H1 (cell line): ENCODE results near the gene CXCR3. TPM values are rescaled to one million over a fixed set of nuclear protein-coding genes. Genes with fewer than 3 reads are reported as not detected.
A peak's percentile ranks its signal among the peaks of the same experiment; 100 is the strongest.

Experiments used
- CTCF ChIA-PET: fragments of 300-600 bp; sonication (Branson Sonifier 250); formaldehyde crosslinking; loops from one replicate; lab custom pipeline; 2021; ENCODE audit not compliant: partially characterized antibody; lab: Charles Lee
- POLR2A ChIA-PET: fragments of 300-600 bp; sonication (Branson Sonifier 250); formaldehyde crosslinking; loops from one replicate; lab custom pipeline; 2021; ENCODE audit warnings: inconsistent platforms; ENCODE audit not compliant: partially characterized antibody; lab: Charles Lee
- DNase-seq, 2 experiments: peaks; one replicate each; pipeline versions ENCODE4 v3.0.0 to v3.0.0-alpha.2; 2010 to 2022; ENCODE audit warnings: low spot score in 2 of 2, low read depth in 1 of 2, mixed read lengths in 1 of 2
- FAIRE-seq: peaks from 2 replicates; lab custom pipeline; 2011; peaks lifted over from hg19 to GRCh38; lab: Jason Lieb, UNC
- H2AFZ ChIP-seq: 2 replicates; pipeline ENCODE4 v1.8.1; 2012; ENCODE audit warnings: low read length, inconsistent platforms
- H2AK5ac ChIP-seq: 2 replicates; pipeline ENCODE4 v1.6.1; 2013; ENCODE audit warnings: low read depth, low read length
- H2BK120ac ChIP-seq: replicated peaks from 2 replicates; pipeline ENCODE3; 2013; ENCODE audit warnings: low read depth, low read length, inconsistent platforms
- H2BK12ac ChIP-seq: 2 replicates; pipeline ENCODE4 v1.6.1; 2013; ENCODE audit warnings: low read depth, low read length
- H2BK15ac ChIP-seq: 2 replicates; pipeline ENCODE4 v1.6.1; 2013; ENCODE audit warnings: low read length
- H2BK20ac ChIP-seq: 2 replicates; pipeline ENCODE4 v1.6.1; 2013; ENCODE audit warnings: low read length
- H2BK5ac ChIP-seq: 2 replicates; pipeline ENCODE4 v1.6.1; 2013; ENCODE audit warnings: low read depth, low read length
- H3K14ac ChIP-seq: 2 replicates; pipeline ENCODE4 v1.6.1; 2013; ENCODE audit warnings: inconsistent platforms; ENCODE audit not compliant: insufficient read length
- H3K18ac ChIP-seq: 2 replicates; pipeline ENCODE4 v1.6.1; 2013; ENCODE audit warnings: low read length; ENCODE audit errors: extremely low read depth
- H3K23ac ChIP-seq: 2 replicates; pipeline ENCODE4 v1.6.1; 2013; ENCODE audit warnings: inconsistent platforms; ENCODE audit not compliant: insufficient read length
- H3K23me2 ChIP-seq: 2 replicates; pipeline ENCODE4 v1.6.1; 2013; ENCODE audit warnings: low read depth, low read length
- H3K27ac ChIP-seq: 2 replicates; pipeline ENCODE4 v1.6.1; 2011; ENCODE audit warnings: low read depth, low read length, inconsistent platforms
- H3K27me3 ChIP-seq, 4 experiments: replicated peaks in 1 of 4; 1 replicate in 1 of 4; 2 replicates in 3 of 4; pipeline versions ENCODE4 v1.6.1 to v1.8.1; 2011 to 2013; ENCODE audit warnings: low read length in 3 of 4, mild to moderate bottlenecking in 3 of 4, inconsistent platforms in 2 of 4, mixed read lengths in 2 of 4, moderate library complexity in 1 of 4; ENCODE audit not compliant: control insufficient read depth in 3 of 4, insufficient read depth in 3 of 4; ENCODE audit errors: extremely low read depth in 1 of 4
- H3K36me3 ChIP-seq, 4 experiments: 2 replicates each; pipeline versions ENCODE4 v1.6.1 to v1.8.1; 2011 to 2013; ENCODE audit warnings: mild to moderate bottlenecking in 4 of 4, low read length in 3 of 4, moderate library complexity in 2 of 4, control low read depth in 1 of 4, inconsistent platforms in 1 of 4; ENCODE audit not compliant: insufficient read depth in 4 of 4, control insufficient read depth in 2 of 4
- H3K4ac ChIP-seq: replicated peaks from 2 replicates; pipeline ENCODE3; 2013; ENCODE audit warnings: low read length, low read depth, mixed read lengths, inconsistent platforms; ENCODE audit not compliant: insufficient read length
- H3K4me1 ChIP-seq, 4 experiments: replicated peaks in 1 of 4; 1 replicate in 1 of 4; 2 replicates in 3 of 4; pipeline versions ENCODE4 v1.6.1 to v1.8.1; 2011 to 2013; ENCODE audit warnings: low read length in 3 of 4, inconsistent platforms in 2 of 4, mixed read lengths in 1 of 4; ENCODE audit not compliant: insufficient read depth in 4 of 4, control insufficient read depth in 3 of 4
- H3K4me2 ChIP-seq, 2 experiments: 2 replicates each; pipeline versions ENCODE4 v1.6.1 to v1.8.1; 2011 to 2013; ENCODE audit warnings: low read depth in 2 of 2, low read length in 2 of 2, control low read depth in 1 of 2, inconsistent platforms in 1 of 2, mild to moderate bottlenecking in 1 of 2; ENCODE audit not compliant: insufficient read depth in 1 of 2
- H3K4me3 ChIP-seq, 4 experiments: fragments of 200-600, 300-600 bp in 1 of 4; sonication (generic), shearing (Covaris generic), sonication (Bioruptor Twin) in 1 of 4; 2 replicates each; pipeline versions ENCODE4 v1.5.1 to v1.8.1; 2011 to 2016; ENCODE audit warnings: low read length in 4 of 4, low read depth in 3 of 4, control low read depth in 2 of 4, inconsistent platforms in 2 of 4, mild to moderate bottlenecking in 2 of 4, mixed read lengths in 1 of 4, moderate library complexity in 1 of 4; ENCODE audit not compliant: insufficient read depth in 2 of 4; ENCODE audit errors: extremely low read depth in 1 of 4
- H3K56ac ChIP-seq: replicated peaks from 2 replicates; pipeline ENCODE3; 2013; ENCODE audit warnings: low read depth, mild to moderate bottlenecking, mixed read lengths, low read length, inconsistent platforms; ENCODE audit not compliant: insufficient read length
- H3K79me1 ChIP-seq: 2 replicates; pipeline ENCODE4 v1.6.1; 2013; ENCODE audit warnings: low read depth, low read length, control low read depth
- H3K79me2 ChIP-seq, 2 experiments: 2 replicates each; pipeline versions ENCODE4 v1.6.1 to v1.8.1; 2012 to 2013; ENCODE audit warnings: low read length in 2 of 2, mild to moderate bottlenecking in 2 of 2, inconsistent platforms in 1 of 2; ENCODE audit not compliant: insufficient read depth in 2 of 2, control insufficient read depth in 1 of 2
- H3K9ac ChIP-seq, 4 experiments: replicated peaks in 1 of 4; 1 replicate in 1 of 4; 2 replicates in 3 of 4; pipeline versions ENCODE4 v1.6.1 to v1.8.1; 2011 to 2013; ENCODE audit warnings: low read depth in 3 of 4, low read length in 3 of 4, control low read depth in 2 of 4, mild to moderate bottlenecking in 2 of 4, moderate library complexity in 2 of 4, inconsistent platforms in 1 of 4; ENCODE audit errors: extremely low read depth in 1 of 4
- H3K9me3 ChIP-seq, 2 experiments: 2 replicates each; pipeline versions ENCODE4 v1.6.1 to v1.8.1; 2012 to 2013; ENCODE audit warnings: mild to moderate bottlenecking in 2 of 2, moderate library complexity in 2 of 2, control low read depth in 1 of 2, inconsistent platforms in 1 of 2, low read depth in 1 of 2, low read length in 1 of 2, mixed read lengths in 1 of 2; ENCODE audit not compliant: insufficient read depth in 2 of 2
- H4K20me1 ChIP-seq, 2 experiments: replicated peaks in 1 of 2; 2 replicates each; pipeline versions ENCODE3 to v1.8.1; 2011 to 2013; ENCODE audit warnings: inconsistent platforms in 2 of 2, low read length in 2 of 2, mild to moderate bottlenecking in 1 of 2; ENCODE audit not compliant: insufficient read depth in 2 of 2, control insufficient read depth in 1 of 2
- H4K5ac ChIP-seq: 2 replicates; pipeline ENCODE4 v1.6.1; 2013; ENCODE audit warnings: low read length, low read depth, mixed read lengths, inconsistent platforms; ENCODE audit not compliant: insufficient read length
- H4K8ac ChIP-seq: 2 replicates; pipeline ENCODE4 v1.8.0; 2013; ENCODE audit warnings: mild to moderate bottlenecking, moderate library complexity, low read length, inconsistent platforms; ENCODE audit not compliant: insufficient read depth; ENCODE audit errors: extremely low read depth
- H4K91ac ChIP-seq: replicated peaks from 2 replicates; pipeline ENCODE3; 2013; ENCODE audit warnings: low read length, mixed read lengths, inconsistent platforms; ENCODE audit not compliant: insufficient read length
- CHD2 ChIP-seq: IDR thresholded peaks from 2 replicates; pipeline ENCODE4 v1.6.1; 2012; ENCODE audit warnings: low read length, improper control_type of control experiment
- JUND ChIP-seq: IDR thresholded peaks from 2 replicates; pipeline ENCODE4 v1.6.1; 2011; ENCODE audit warnings: mild to moderate bottlenecking, improper control_type of control experiment, low read length
- RAD21 ChIP-seq, 2 experiments: IDR thresholded peaks in 1 of 2; conservative IDR thresholded peaks in 1 of 2; 2 replicates each; pipeline ENCODE4 v1.6.1; 2011; ENCODE audit warnings: low read depth in 2 of 2, low read length in 2 of 2, improper control_type of control experiment in 1 of 2, inconsistent platforms in 1 of 2, mild to moderate bottlenecking in 1 of 2, moderate library complexity in 1 of 2
- YY1 ChIP-seq: IDR thresholded peaks from 2 replicates; pipeline ENCODE4 v1.6.1; 2011; ENCODE audit warnings: low read depth, mild to moderate bottlenecking, low read length
- WGBS, 2 experiments: shearing (Covaris generic) in 1 of 2; methylation state at CpG; one replicate each; pipeline versions ENCODE4 v1.1.6 to v1.1.7; 2013 to 2015; ENCODE audit warnings: low lambda C conversion rate in 2 of 2, mixed read lengths in 2 of 2, inconsistent platforms in 1 of 2, low coverage in 1 of 2, missing lambda C conversion rate in 1 of 2; ENCODE audit not compliant: insufficient replicate concordance in 2 of 2, insufficient coverage in 1 of 2, insufficient read length in 1 of 2; ENCODE audit errors: extremely low coverage in 1 of 2, missing lambda C conversion rate in 1 of 2; 5-methylcytosine and 5-hydroxymethylcytosine counted together
- polyA plus RNA-seq, 7 experiments: library from polyadenylated mRNA; depleted of rRNA in 3 of 7; stranded (reverse) in 5 of 7; unstranded in 2 of 7; fragments of >200 nt in 5 of 7; fragments of 200-250 nt in 2 of 7; gene quantifications; 1 replicate in 5 of 7; 2 replicates in 1 of 7; 4 replicates in 1 of 7; pipeline versions ENCODE4 v1.2.1 to v1.2.3, GENCODE V29; 2011 to 2013; ENCODE audit warnings: missing spikeins in 2 of 7, mixed read lengths in 2 of 7
- total RNA-seq: library from RNA; stranded (reverse); fragmentation: NEBNext Ultra II Directional; extraction: Animal tissue kit (Norgen Biotek cat#: 25700); gene quantifications from 2 replicates; pipeline ENCODE4 v1.2.1, GENCODE V29; 2021
- TF ChIP-seq, protein P1 (sequence below), 3 experiments: IDR thresholded peaks; 1 replicate in 2 of 3; 2 replicates in 1 of 3; pipeline versions ENCODE4 v1.5.1 to v1.6.1; 2011; ENCODE audit warnings: low read length in 3 of 3, mild to moderate bottlenecking in 3 of 3, inconsistent platforms in 2 of 3, low read depth in 1 of 3, moderate library complexity in 1 of 3; ENCODE audit not compliant: insufficient read depth in 1 of 3; ENCODE audit errors: control extremely low read depth in 1 of 3

The CXCR3 gene
- total and polyA plus RNA-seq, 2 of the 8 experiments (the other 6 are each of a cell fraction or from before 2014, with no cell fraction given): not detected

DNA sequence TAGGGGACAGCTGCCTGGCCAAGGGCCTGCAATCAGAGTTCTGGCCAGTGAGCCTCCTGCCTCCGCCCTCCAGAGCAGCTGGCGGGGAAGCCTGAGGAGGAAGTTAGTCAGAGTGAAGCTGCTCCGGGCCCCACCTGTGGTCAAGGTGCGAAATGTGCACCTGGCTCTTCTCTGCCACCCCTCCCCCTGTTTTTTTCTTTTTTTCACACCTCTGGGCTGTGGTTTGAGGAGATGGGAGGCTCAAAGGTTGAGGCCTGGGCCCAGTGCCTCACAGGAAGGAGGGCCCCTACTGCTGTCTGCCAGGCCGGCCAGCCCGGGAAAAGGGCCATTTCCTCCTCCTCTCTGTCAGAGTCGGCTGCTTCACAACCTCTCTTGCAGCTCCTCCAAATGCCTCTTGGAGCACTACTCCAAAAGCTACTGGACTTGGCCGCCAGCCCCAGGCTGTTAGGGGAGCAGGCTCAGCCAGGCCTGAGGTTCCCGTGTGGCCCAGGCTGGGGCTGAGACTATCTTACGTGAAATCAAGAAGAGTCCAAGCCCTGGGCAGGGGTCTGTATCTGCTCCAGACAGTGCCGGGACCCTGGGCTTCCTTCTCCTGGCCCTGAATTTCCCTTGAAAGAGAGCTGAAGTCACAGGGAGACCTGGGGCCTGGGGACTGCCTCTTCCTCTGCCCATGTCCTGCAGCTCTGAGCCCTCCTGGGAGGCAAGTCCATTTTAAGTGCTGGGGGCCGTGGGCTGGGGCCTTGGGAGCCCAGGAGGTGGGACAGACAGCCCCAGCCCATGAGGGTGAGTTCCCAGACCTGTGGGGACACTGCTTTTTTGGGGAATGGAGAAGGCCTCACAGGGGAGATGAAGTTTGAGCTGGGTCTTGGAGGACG lies 4.5 kb upstream of the CXCR3 start:
- Histone ChIP-seq H3K14ac (no peak overlapping the region), H4K8ac (peak overlapping the region; percentile 38), H2BK5ac (no peak overlapping the region), H3K4ac (no peak overlapping the region), H3K9me3 (no peaks in the 10 kb centered on the region), H3K23ac (no peak overlapping the region), H3K4me3 (no peak overlapping the region), H3K18ac (no peak overlapping the region), H3K79me1 (no peaks in the 10 kb centered on the region), H3K36me3 (no peaks in the 10 kb centered on the region), H2AFZ (no peak overlapping the region), H2BK12ac (no peak overlapping the region), H3K9ac (no peak overlapping the region), H4K20me1 (no peaks in the 10 kb centered on the region), H4K91ac (no peak overlapping the region), H3K4me2 (no peak overlapping the region), H3K23me2 (no peaks in the 10 kb centered on the region), H3K4me1 (peaks cover 0 to 4% (median 0%) of the 10 kb centered on the region in 4 experiments; a peak in 1 of 7 replicates), H2BK20ac (no peak overlapping the region), H2AK5ac (no peak overlapping the region), H3K27me3 (no peaks in the 10 kb centered on the region), H2BK15ac (no peak overlapping the region), H3K27ac (no peak overlapping the region), H3K79me2 (no peaks in the 10 kb centered on the region), H4K5ac (no peak overlapping the region), H3K56ac (no peak overlapping the region), H2BK120ac (no peak overlapping the region)
- DNase-seq: peak in 1 of 2 experiments; percentile 53
- TF ChIP-seq RAD21 (IDR thresholded peaks at IDR 0.05 in 1 of 2, conservative IDR thresholded peaks at IDR 0.05 in 1 of 2; ENCODE audit: low read depth in 2 of 2, low read length in 2 of 2) (peak in 1 of 2 experiments; percentile 12; a peak in 1 of 4 replicates), CHD2 (no peak), YY1 (no peak), JUND (no peak)
- TF ChIP-seq, protein P1, sequence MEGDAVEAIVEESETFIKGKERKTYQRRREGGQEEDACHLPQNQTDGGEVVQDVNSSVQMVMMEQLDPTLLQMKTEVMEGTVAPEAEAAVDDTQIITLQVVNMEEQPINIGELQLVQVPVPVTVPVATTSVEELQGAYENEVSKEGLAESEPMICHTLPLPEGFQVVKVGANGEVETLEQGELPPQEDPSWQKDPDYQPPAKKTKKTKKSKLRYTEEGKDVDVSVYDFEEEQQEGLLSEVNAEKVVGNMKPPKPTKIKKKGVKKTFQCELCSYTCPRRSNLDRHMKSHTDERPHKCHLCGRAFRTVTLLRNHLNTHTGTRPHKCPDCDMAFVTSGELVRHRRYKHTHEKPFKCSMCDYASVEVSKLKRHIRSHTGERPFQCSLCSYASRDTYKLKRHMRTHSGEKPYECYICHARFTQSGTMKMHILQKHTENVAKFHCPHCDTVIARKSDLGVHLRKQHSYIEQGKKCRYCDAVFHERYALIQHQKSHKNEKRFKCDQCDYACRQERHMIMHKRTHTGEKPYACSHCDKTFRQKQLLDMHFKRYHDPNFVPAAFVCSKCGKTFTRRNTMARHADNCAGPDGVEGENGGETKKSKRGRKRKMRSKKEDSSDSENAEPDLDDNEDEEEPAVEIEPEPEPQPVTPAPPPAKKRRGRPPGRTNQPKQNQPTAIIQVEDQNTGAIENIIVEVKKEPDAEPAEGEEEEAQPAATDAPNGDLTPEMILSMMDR (IDR thresholded peaks at IDR 0.05; ENCODE audit: control extremely low read depth in 1 of 3, insufficient read depth in 1 of 3, low read depth in 1 of 3, low read length in 3 of 3): peak in 2 of 3 experiments; percentile 22 to 33; a peak in 2 of 4 replicates
- no peak for FAIRE-seq
- ChIA-PET CTCF (interaction anchor here (0.6 to 2.4 kb wide), 13 partner anchors 10 to 368 kb away, joined by 3 to 17 read pairs (median 4); partner anchors contain the start of gene LOC101059915), POLR2A (interaction anchor here (1.2 kb wide), 1 partner anchor 257 kb away, joined by 3 read pairs; the partner anchor contains the start of gene TAF1)
- WGBS, 2 experiments: 100% methylated on average over 1 of the region's 13 CpGs; no CpG with 5 or more reads in 1 of the 2 experiments
